Liver (tissue), 9 donors: ENCODE measurements around the gene DPPA5. TPM values are rescaled to one million over a fixed set of nuclear protein-coding genes. Genes with fewer than 3 reads are reported as not detected.

Experiments
- DNase-seq: peaks from one replicate; pipeline ENCODE4 v3.0.0-alpha.2; 2017; ENCODE audit warnings: low spot score
- H3K27ac ChIP-seq, 2 donors: one replicate each; pipeline ENCODE4 v1.7.0; 2013; ENCODE audit warnings: inconsistent platforms in 2 of 2, low read length in 2 of 2, control low read depth in 1 of 2, low read depth in 1 of 2, mild to moderate bottlenecking in 1 of 2
- H3K27me3 ChIP-seq, 4 donors: one replicate each; pipeline versions ENCODE4 v1.6.1 to v1.7.0; 2013; ENCODE audit warnings: low read length in 3 of 4, inconsistent platforms in 1 of 4, mild to moderate bottlenecking in 1 of 4, moderate library complexity in 1 of 4; ENCODE audit not compliant: control insufficient read depth in 4 of 4, insufficient read depth in 4 of 4
- H3K36me3 ChIP-seq, 4 donors: one replicate each; pipeline versions ENCODE4 v1.6.1 to v1.7.0; 2013; ENCODE audit warnings: low read length in 3 of 4, mild to moderate bottlenecking in 3 of 4, low read depth in 1 of 4, moderate library complexity in 1 of 4; ENCODE audit not compliant: control insufficient read depth in 4 of 4, insufficient read depth in 3 of 4
- H3K4me1 ChIP-seq, 4 donors: one replicate each; pipeline versions ENCODE4 v1.6.1 to v1.7.0; 2013; ENCODE audit warnings: low read length in 3 of 4, mild to moderate bottlenecking in 3 of 4, moderate library complexity in 1 of 4; ENCODE audit not compliant: control insufficient read depth in 4 of 4, insufficient read depth in 4 of 4
- H3K4me3 ChIP-seq, 3 donors: one replicate each; pipeline versions ENCODE4 v1.6.1 to v1.7.0; 2013; ENCODE audit warnings: low read length in 3 of 3, control low read depth in 1 of 3, low read depth in 1 of 3, mild to moderate bottlenecking in 1 of 3
- H3K9ac ChIP-seq, 2 donors: one replicate each; pipeline ENCODE4 v1.7.0; 2013; ENCODE audit warnings: low read length in 2 of 2, mild to moderate bottlenecking in 2 of 2, moderate library complexity in 2 of 2, control low read depth in 1 of 2, low read depth in 1 of 2
- H3K9me3 ChIP-seq, 4 donors: one replicate each; pipeline versions ENCODE4 v1.6.1 to v1.7.0; 2013; ENCODE audit warnings: low read length in 3 of 4; ENCODE audit not compliant: control insufficient read depth in 4 of 4
- EGR1 ChIP-seq, 2 donors: IDR thresholded peaks; 2 replicates each; pipeline ENCODE4 v1.6.1; 2016 to 2018; ENCODE audit warnings: antibody characterized with exemption in 2 of 2, low read depth in 2 of 2
- FOXA1 ChIP-seq: IDR thresholded peaks from 2 replicates; pipeline ENCODE4 v1.6.1; 2016; ENCODE audit warnings: antibody characterized with exemption
- FOXA2 ChIP-seq: IDR thresholded peaks from 2 replicates; pipeline ENCODE4 v1.6.1; 2016; ENCODE audit warnings: antibody characterized with exemption
- HNF4A ChIP-seq, 2 donors: conservative IDR thresholded peaks; 2 replicates each; pipeline ENCODE4 v1.6.1; 2016; ENCODE audit warnings: antibody characterized with exemption in 2 of 2, mild to moderate bottlenecking in 2 of 2
- HNF4G ChIP-seq: IDR thresholded peaks from 2 replicates; pipeline ENCODE4 v1.6.1; 2016; ENCODE audit warnings: antibody characterized with exemption
- JUND ChIP-seq, 2 donors: IDR thresholded peaks; 2 replicates each; pipeline ENCODE4 v1.6.1; 2016; ENCODE audit warnings: antibody characterized with exemption in 2 of 2
- NR2F2 ChIP-seq: IDR thresholded peaks from 2 replicates; pipeline ENCODE4 v1.6.1; 2016; ENCODE audit warnings: antibody characterized with exemption
- RAD21 ChIP-seq, 2 donors: IDR thresholded peaks; 2 replicates each; pipeline ENCODE4 v1.6.1; 2016; ENCODE audit warnings: antibody characterized with exemption in 2 of 2, mild to moderate bottlenecking in 2 of 2
- RXRA ChIP-seq, 2 donors: IDR thresholded peaks; 2 replicates each; pipeline ENCODE4 v1.6.1; 2017 to 2018; ENCODE audit warnings: antibody characterized with exemption in 2 of 2, mild to moderate bottlenecking in 1 of 2
- SP1 ChIP-seq: IDR thresholded peaks from 2 replicates; pipeline ENCODE4 v1.6.1; 2018; ENCODE audit warnings: antibody characterized with exemption, mild to moderate bottlenecking
- TAF1 ChIP-seq: conservative IDR thresholded peaks from 2 replicates; pipeline ENCODE4 v1.6.1; 2016; ENCODE audit warnings: antibody characterized with exemption, mild to moderate bottlenecking
- ZBTB33 ChIP-seq: IDR thresholded peaks from 2 replicates; pipeline ENCODE4 v1.6.1; 2016; ENCODE audit warnings: antibody characterized with exemption
- WGBS: extraction: QIAGEN DNeasy Blood & Tissue Kit; methylation state at CpG from one replicate; pipeline ENCODE4 v1.1.7; 2013; 5-methylcytosine and 5-hydroxymethylcytosine counted together
- polyA plus RNA-seq, 2 donors: library from polyadenylated mRNA; stranded (reverse) in 1 of 2; unstranded in 1 of 2; fragments of 200-250 nt in 1 of 2; fragments of >200 nt in 1 of 2; fragmentation: Nextera tagmentation in 1 of 2; extraction: Ambion mirVana in 1 of 2; gene quantifications; one replicate each; pipeline versions ENCODE4 v1.2.1 to v1.2.3, GENCODE V29; 2013 to 2015
- total RNA-seq, 2 donors: library from RNA; depleted of rRNA; stranded (reverse); fragments of >200 nt; gene quantifications; one replicate each; pipeline ENCODE4 v1.2.3, GENCODE V29; 2014
- TF ChIP-seq, protein P1 (sequence below): IDR thresholded peaks from 2 replicates; pipeline ENCODE4 v1.6.1; 2016; ENCODE audit warnings: antibody characterized with exemption
- TF ChIP-seq, protein P2 (sequence below): IDR thresholded peaks from 2 replicates; pipeline ENCODE4 v1.6.1; 2016; ENCODE audit warnings: antibody characterized with exemption
- TF ChIP-seq, protein P3 (sequence below): IDR thresholded peaks from 2 replicates; pipeline ENCODE4 v1.6.1; 2016; ENCODE audit warnings: antibody characterized with exemption, mild to moderate bottlenecking
- TF ChIP-seq, protein P4 (sequence below): fragments of 150-350 bp; IDR thresholded peaks from 2 replicates; pipeline ENCODE4 v1.5.1; 2017; ENCODE audit warnings: improper control_type of control experiment, low read depth, low read length; ENCODE audit not compliant: missing input control
- donor health status: healthy.
- donor health status: healthy.
- donor health status: healthy.
- donor health status: healthy.
- donor health status: healthy.

DPPA5 gene
- total and polyA plus RNA-seq, 4 donors: not detected

GRCh38 chr6:73388433-73388799 is 34.3 kb upstream of the DPPA5 start:
- 53% methylated on average over 4 of the region's 4 CpGs for whole genome bisulfite sequencing
- Histone ChIP-seq H3K4me3 (peak overlapping the region; percentile 44 to 56 (median 54)), H3K27me3 (no peaks in the 10 kb centered on the region), H3K27ac (no peak overlapping the region), H3K36me3 (no peaks in the 10 kb centered on the region), H3K9me3 (no peaks in the 10 kb centered on the region), H3K4me1 (peaks cover 2 to 11% (median 6%) of the 10 kb centered on the region in 4 donors), H3K9ac (no peak overlapping the region)
- no peak for DNase-seq
- TF ChIP-seq, protein P1, sequence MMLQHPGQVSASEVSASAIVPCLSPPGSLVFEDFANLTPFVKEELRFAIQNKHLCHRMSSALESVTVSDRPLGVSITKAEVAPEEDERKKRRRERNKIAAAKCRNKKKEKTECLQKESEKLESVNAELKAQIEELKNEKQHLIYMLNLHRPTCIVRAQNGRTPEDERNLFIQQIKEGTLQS: no peak
- TF ChIP-seq HNF4G: no peak
- TF ChIP-seq FOXA1: no peak
- no peak for TF ChIP-seq FOXA2
- no peak for TF ChIP-seq EGR1 (IDR thresholded peaks at IDR 0.05; ENCODE audit: low read depth in 2 of 2)
- TF ChIP-seq, protein P2, sequence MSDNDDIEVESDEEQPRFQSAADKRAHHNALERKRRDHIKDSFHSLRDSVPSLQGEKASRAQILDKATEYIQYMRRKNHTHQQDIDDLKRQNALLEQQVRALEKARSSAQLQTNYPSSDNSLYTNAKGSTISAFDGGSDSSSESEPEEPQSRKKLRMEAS: no peak
- TF ChIP-seq HNF4A (conservative IDR thresholded peaks at IDR 0.05): no peak
- no peak for TF ChIP-seq RXRA (IDR thresholded peaks at IDR 0.05)
- TF ChIP-seq TAF1: no peak
- no peak for TF ChIP-seq NR2F2
- no peak for TF ChIP-seq ZBTB33
- TF ChIP-seq, protein P3, sequence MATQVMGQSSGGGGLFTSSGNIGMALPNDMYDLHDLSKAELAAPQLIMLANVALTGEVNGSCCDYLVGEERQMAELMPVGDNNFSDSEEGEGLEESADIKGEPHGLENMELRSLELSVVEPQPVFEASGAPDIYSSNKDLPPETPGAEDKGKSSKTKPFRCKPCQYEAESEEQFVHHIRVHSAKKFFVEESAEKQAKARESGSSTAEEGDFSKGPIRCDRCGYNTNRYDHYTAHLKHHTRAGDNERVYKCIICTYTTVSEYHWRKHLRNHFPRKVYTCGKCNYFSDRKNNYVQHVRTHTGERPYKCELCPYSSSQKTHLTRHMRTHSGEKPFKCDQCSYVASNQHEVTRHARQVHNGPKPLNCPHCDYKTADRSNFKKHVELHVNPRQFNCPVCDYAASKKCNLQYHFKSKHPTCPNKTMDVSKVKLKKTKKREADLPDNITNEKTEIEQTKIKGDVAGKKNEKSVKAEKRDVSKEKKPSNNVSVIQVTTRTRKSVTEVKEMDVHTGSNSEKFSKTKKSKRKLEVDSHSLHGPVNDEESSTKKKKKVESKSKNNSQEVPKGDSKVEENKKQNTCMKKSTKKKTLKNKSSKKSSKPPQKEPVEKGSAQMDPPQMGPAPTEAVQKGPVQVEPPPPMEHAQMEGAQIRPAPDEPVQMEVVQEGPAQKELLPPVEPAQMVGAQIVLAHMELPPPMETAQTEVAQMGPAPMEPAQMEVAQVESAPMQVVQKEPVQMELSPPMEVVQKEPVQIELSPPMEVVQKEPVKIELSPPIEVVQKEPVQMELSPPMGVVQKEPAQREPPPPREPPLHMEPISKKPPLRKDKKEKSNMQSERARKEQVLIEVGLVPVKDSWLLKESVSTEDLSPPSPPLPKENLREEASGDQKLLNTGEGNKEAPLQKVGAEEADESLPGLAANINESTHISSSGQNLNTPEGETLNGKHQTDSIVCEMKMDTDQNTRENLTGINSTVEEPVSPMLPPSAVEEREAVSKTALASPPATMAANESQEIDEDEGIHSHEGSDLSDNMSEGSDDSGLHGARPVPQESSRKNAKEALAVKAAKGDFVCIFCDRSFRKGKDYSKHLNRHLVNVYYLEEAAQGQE: no peak
- TF ChIP-seq SP1: no peak
- TF ChIP-seq RAD21 (IDR thresholded peaks at IDR 0.05): no peak
- TF ChIP-seq, protein P4, sequence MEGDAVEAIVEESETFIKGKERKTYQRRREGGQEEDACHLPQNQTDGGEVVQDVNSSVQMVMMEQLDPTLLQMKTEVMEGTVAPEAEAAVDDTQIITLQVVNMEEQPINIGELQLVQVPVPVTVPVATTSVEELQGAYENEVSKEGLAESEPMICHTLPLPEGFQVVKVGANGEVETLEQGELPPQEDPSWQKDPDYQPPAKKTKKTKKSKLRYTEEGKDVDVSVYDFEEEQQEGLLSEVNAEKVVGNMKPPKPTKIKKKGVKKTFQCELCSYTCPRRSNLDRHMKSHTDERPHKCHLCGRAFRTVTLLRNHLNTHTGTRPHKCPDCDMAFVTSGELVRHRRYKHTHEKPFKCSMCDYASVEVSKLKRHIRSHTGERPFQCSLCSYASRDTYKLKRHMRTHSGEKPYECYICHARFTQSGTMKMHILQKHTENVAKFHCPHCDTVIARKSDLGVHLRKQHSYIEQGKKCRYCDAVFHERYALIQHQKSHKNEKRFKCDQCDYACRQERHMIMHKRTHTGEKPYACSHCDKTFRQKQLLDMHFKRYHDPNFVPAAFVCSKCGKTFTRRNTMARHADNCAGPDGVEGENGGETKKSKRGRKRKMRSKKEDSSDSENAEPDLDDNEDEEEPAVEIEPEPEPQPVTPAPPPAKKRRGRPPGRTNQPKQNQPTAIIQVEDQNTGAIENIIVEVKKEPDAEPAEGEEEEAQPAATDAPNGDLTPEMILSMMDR: no peak
- TF ChIP-seq JUND (IDR thresholded peaks at IDR 0.05): no peak
